GM23338 (cell line): ENCODE measurements around the gene SH3BP5. TPM values are rescaled to one million over a fixed set of nuclear protein-coding genes. Genes with fewer than 3 reads are reported as not detected.
A peak's percentile ranks its signal among the peaks of the same experiment; 100 is the strongest.

Experiments
- ATAC-seq: fragments of 200-7000 bp; cut with Tn5 transposase; 3 replicates; pipeline ENCODE4 v1.9.1; 2020
- DNase-seq: peaks from one replicate; pipeline ENCODE4 v3.0.0-alpha.2; 2015; ENCODE audit warnings: low spot score
- H2AFZ ChIP-seq: fragments of 200-600 bp; sonication (generic); 2 replicates; pipeline ENCODE4 v1.8.0; 2016; ENCODE audit warnings: antibody characterized with exemption, mild to moderate bottlenecking, moderate library complexity
- H3F3A ChIP-seq: fragments of 200-600 bp; sonication (generic); replicated peaks from 2 replicates; pipeline ENCODE4 v1.8.0; 2017; ENCODE audit warnings: antibody characterized with exemption, mixed run types, low read depth
- H3K27ac ChIP-seq: fragments of 200-600 bp; sonication (generic); 2 replicates; pipeline ENCODE4 v1.6.1; 2016; ENCODE audit warnings: low read depth
- H3K27me3 ChIP-seq: fragments of 200-600 bp; sonication (generic); 2 replicates; pipeline ENCODE4 v1.8.0; 2016; ENCODE audit warnings: mild to moderate bottlenecking, mixed run types, moderate library complexity; ENCODE audit not compliant: insufficient read depth
- H3K36me3 ChIP-seq: fragments of 200-600 bp; sonication (generic); 2 replicates; pipeline ENCODE4 v1.8.0; 2016; ENCODE audit warnings: mild to moderate bottlenecking; ENCODE audit not compliant: insufficient read depth
- H3K4me1 ChIP-seq: fragments of 200-600 bp; sonication (generic); 2 replicates; pipeline ENCODE4 v1.8.0; 2016; ENCODE audit warnings: mild to moderate bottlenecking, moderate library complexity; ENCODE audit not compliant: insufficient read depth
- H3K4me2 ChIP-seq: fragments of 200-600 bp; sonication (generic); 2 replicates; pipeline ENCODE4 v1.7.1; 2017; ENCODE audit warnings: mixed run types
- H3K4me3 ChIP-seq: fragments of 200-600 bp; sonication (generic); 2 replicates; pipeline ENCODE4 v1.6.1; 2016; ENCODE audit warnings: mixed run types
- H3K79me2 ChIP-seq: fragments of 200-600 bp; sonication (generic); replicated peaks from 2 replicates; pipeline ENCODE4 v1.8.0; 2017; ENCODE audit warnings: mild to moderate bottlenecking; ENCODE audit not compliant: insufficient read depth
- H3K9me2 ChIP-seq: fragments of 200-600 bp; sonication (generic); 2 replicates; pipeline ENCODE4 v1.8.0; 2017; ENCODE audit not compliant: insufficient read depth
- H4K20me1 ChIP-seq: fragments of 200-600 bp; sonication (generic); replicated peaks from 2 replicates; pipeline ENCODE4 v1.8.0; 2017; ENCODE audit warnings: mild to moderate bottlenecking; ENCODE audit not compliant: insufficient read depth
- H3K27ac Mint-ChIP-seq: 2 replicates; pipeline ENCODE4 v1.8.0; 2020; ENCODE audit warnings: inconsistent platforms, mild to moderate bottlenecking, moderate library complexity, mixed read lengths
- H3K27me3 Mint-ChIP-seq: 3 replicates; pipeline ENCODE4 v1.8.0; 2022; ENCODE audit warnings: low read depth, mild to moderate bottlenecking, moderate library complexity, mixed read lengths, inconsistent platforms; ENCODE audit not compliant: insufficient read depth, poor library complexity
- H3K36me3 Mint-ChIP-seq: 3 replicates; pipeline ENCODE4 v1.8.0; 2021; ENCODE audit warnings: low read depth, mild to moderate bottlenecking, inconsistent platforms, moderate library complexity, mixed read lengths
- H3K4me1 Mint-ChIP-seq: 3 replicates; pipeline ENCODE4 v1.8.0; 2020; ENCODE audit warnings: mild to moderate bottlenecking, inconsistent platforms, mixed read lengths
- H3K4me3 Mint-ChIP-seq: 3 replicates; pipeline ENCODE4 v1.8.0; 2021; ENCODE audit warnings: moderate library complexity, mild to moderate bottlenecking, inconsistent platforms, mixed read lengths
- H3K9me3 Mint-ChIP-seq: 3 replicates; pipeline ENCODE4 v1.8.0; 2020; ENCODE audit warnings: moderate library complexity, mild to moderate bottlenecking, inconsistent platforms, mixed read lengths
- CREB1 ChIP-seq: fragments of 250-450 bp; sonication (Bioruptor Pico); IDR thresholded peaks from 2 replicates; pipeline ENCODE4 v1.5.0; 2020; ENCODE audit warnings: low read depth, mild to moderate bottlenecking, moderate library complexity
- CTCF ChIP-seq, 2 experiments: fragments of 200-600 bp in 1 of 2; sonication (generic) in 1 of 2; conservative IDR thresholded peaks; 2 replicates each; pipeline versions ENCODE4 v1.5.1 to v1.6.1; 2016 to 2017; ENCODE audit warnings: antibody characterized with exemption in 2 of 2, low read depth in 2 of 2, mild to moderate bottlenecking in 2 of 2, moderate library complexity in 1 of 2
- ETS1 ChIP-seq: IDR thresholded peaks from 2 replicates; pipeline ENCODE4 v1.6.1; 2016; ENCODE audit warnings: antibody characterized with exemption
- EZH2 ChIP-seq: fragments of 200-600 bp; sonication (generic); IDR thresholded peaks from one replicate; pipeline ENCODE4 v1.8.0; 2017; ENCODE audit warnings: antibody characterized with exemption, mild to moderate bottlenecking, low read depth; ENCODE audit not compliant: unreplicated experiment
- EZH2phosphoT487 ChIP-seq: fragments of 200-600 bp; sonication (generic); IDR thresholded peaks from one replicate; pipeline ENCODE4 v1.8.1; 2018; ENCODE audit warnings: antibody characterized with exemption; ENCODE audit not compliant: unreplicated experiment
- JUNB ChIP-seq: IDR thresholded peaks from one replicate; pipeline ENCODE4 v1.6.1; 2016; ENCODE audit warnings: antibody characterized with exemption; ENCODE audit not compliant: unreplicated experiment
- NANOG ChIP-seq: IDR thresholded peaks from 2 replicates; pipeline ENCODE4 v1.6.1; 2016; ENCODE audit warnings: antibody characterized with exemption, borderline replicate concordance
- POLR2AphosphoS5 ChIP-seq: IDR thresholded peaks from 2 replicates; pipeline ENCODE4 v1.6.1; 2016; ENCODE audit warnings: antibody characterized with exemption, low read depth
- ZNF114 ChIP-seq: fragments of 250-450 bp; sonication (Bioruptor Pico); IDR thresholded peaks from 2 replicates; pipeline ENCODE4 v1.5.0; 2020; ENCODE audit warnings: mild to moderate bottlenecking, moderate library complexity
- ZNF331 ChIP-seq: fragments of 250-450 bp; sonication (Bioruptor Pico); IDR thresholded peaks from 2 replicates; pipeline ENCODE4 v1.5.0; 2020; ENCODE audit warnings: low read depth, mild to moderate bottlenecking, moderate library complexity
- polyA plus RNA-seq: library from polyadenylated mRNA; unstranded; fragments of >200 nt; fragmentation: Nextera tagmentation; extraction: Ambion mirVana; gene quantifications from 2 replicates; pipeline ENCODE4 v1.2.1, GENCODE V29; 2016
- total RNA-seq: library from RNA; depleted of rRNA; stranded (reverse); fragments of >200 nt; shearing (Covaris generic); gene quantifications from 2 replicates; pipeline ENCODE4 v1.2.3, GENCODE V29; 2014

Gene SH3BP5
- total and polyA plus RNA-seq, 2 experiments from 2014 or later, result 5.8 to 9.1 TPM

DNA sequence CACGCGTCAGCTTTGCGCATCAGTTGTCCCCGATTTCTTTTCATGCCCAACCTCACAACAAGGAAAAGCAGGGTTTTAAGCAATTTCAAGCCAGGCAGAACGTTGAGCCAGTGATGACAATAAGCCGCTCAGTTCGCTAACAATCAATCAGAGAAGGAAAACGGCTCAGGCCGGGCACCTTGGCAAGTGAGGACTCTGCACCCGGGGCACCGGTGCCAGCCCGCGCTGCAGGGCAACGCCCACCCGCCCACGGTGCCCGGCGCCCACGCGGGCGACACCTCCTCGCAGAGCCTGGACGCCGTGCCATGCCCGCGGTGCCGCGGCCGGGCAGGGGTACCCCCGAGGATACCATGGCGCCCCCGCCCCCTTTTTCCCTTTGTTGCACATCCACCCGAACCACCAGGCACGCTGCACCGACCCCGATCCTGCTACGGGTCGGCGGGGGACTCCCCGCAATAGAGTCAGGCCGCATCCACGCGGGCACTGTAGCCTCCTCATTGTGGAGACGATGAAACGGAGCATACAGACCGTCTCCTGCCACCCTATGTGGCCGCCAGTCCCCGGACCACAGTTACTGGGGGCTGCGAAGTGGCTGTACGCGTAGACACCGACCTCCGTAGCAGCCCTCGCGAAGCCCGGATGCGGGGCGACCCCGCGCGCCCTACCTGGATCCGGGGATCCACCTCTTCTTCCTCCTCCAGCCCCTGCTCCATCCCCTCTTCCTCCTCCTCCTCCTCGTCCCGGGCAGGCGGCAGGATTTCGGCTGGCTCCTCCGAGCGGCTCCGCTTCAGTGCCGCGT lies 581 bp downstream of the SH3BP5 start:
- Histone ChIP-seq H3K27ac (no peak overlapping the region), H4K20me1 (no peaks in the 10 kb centered on the region), H3K4me3 (peak overlapping the region; percentile 92), H3K27me3 (peaks cover 31% of the 10 kb centered on the region), H2AFZ (peak overlapping the region; percentile 94), H3K36me3 (no peaks in the 10 kb centered on the region), H3K4me2 (peak overlapping the region; percentile 92), H3F3A (peaks cover 9% of the 10 kb centered on the region), H3K4me1 (peaks cover 24% of the 10 kb centered on the region), H3K79me2 (0 out of 2 replicates have a peak, but pooled peaks cover 5% of the 10 kb centered on the region), H3K9me2 (no peaks in the 10 kb centered on the region)
- Mint-ChIP-seq H3K27me3 (peaks cover 17% of the 10 kb centered on the region), H3K4me3 (peak overlapping the region; percentile 89), H3K36me3 (no peaks in the 10 kb centered on the region), H3K9me3 (no peaks in the 10 kb centered on the region; the same call in 2 of the 3 replicates), H3K4me1 (peaks cover 33% of the 10 kb centered on the region), H3K27ac (no peak overlapping the region)
- TF ChIP-seq CREB1 (CRISPR knock-in tag) (no peak), JUNB (no peak), EZH2phosphoT487 (no peak)
- ATAC-seq (peak; percentile 42), DNase-seq (peak; percentile 67)

GRCh38 chr3:15331072-15331605 lies 1.2 kb downstream of the SH3BP5 start:
- no peak overlapping the region for H3K27ac ChIP-seq
- H3F3A ChIP-seq, result peaks cover 9% of the 10 kb centered on the region
- H4K20me1 ChIP-seq, result no peaks in the 10 kb centered on the region
- Mint-ChIP-seq H3K27ac (no peak overlapping the region), H3K4me3 (peak overlapping the region; percentile 89), H3K4me1 (peaks cover 33% of the 10 kb centered on the region), H3K9me3 (no peaks in the 10 kb centered on the region; the same call in 2 of the 3 replicates), H3K36me3 (no peaks in the 10 kb centered on the region), H3K27me3 (peaks cover 17% of the 10 kb centered on the region)
- H3K4me1 ChIP-seq, result peaks cover 24% of the 10 kb centered on the region
- no peaks in the 10 kb centered on the region for H3K9me2 ChIP-seq
- no peak for ATAC-seq
- H3K4me2 ChIP-seq, result peak overlapping the region; percentile 92
- no peak for TF ChIP-seq ZNF331 (CRISPR knock-in tag)
- TF ChIP-seq NANOG, result no peak
- no peak for TF ChIP-seq ETS1
- TF ChIP-seq EZH2phosphoT487, result no peak
- no peak for TF ChIP-seq POLR2AphosphoS5
- no peak for TF ChIP-seq JUNB
- no peak for TF ChIP-seq EZH2
- no peak for TF ChIP-seq CTCF (conservative IDR thresholded peaks at IDR 0.05; ENCODE audit: low read depth in 2 of 2)
- no peak for TF ChIP-seq ZNF114 (CRISPR knock-in tag)
- H3K27me3 ChIP-seq, result peaks cover 31% of the 10 kb centered on the region
- H3K79me2 ChIP-seq, result 0 out of 2 replicates have a peak, but pooled peaks cover 5% of the 10 kb centered on the region
- peak overlapping the region; percentile 92 for H3K4me3 ChIP-seq
- DNase-seq, result no peak
- H2AFZ ChIP-seq, result peak overlapping the region; percentile 94
- H3K36me3 ChIP-seq, result no peaks in the 10 kb centered on the region
